H9 (cell line): ENCODE measurements around the gene TMEM120B. TPM values are rescaled to one million over a fixed set of nuclear protein-coding genes. Genes with fewer than 3 reads are reported as not detected.

Experiments used
- DNase-seq: peaks from one replicate; pipeline ENCODE4 v3.0.0-alpha.2; 2017
- H2AFZ ChIP-seq: one replicate; pipeline ENCODE4 v1.6.1; 2013; ENCODE audit warnings: mild to moderate bottlenecking, low read length, control low read depth, moderate library complexity
- H2AK5ac ChIP-seq: 2 replicates; pipeline ENCODE4 v1.6.1; 2013; ENCODE audit warnings: low read length, control low read depth, mixed read lengths; ENCODE audit not compliant: insufficient read length
- H2BK120ac ChIP-seq: one replicate; pipeline ENCODE4 v1.6.1; 2013; ENCODE audit warnings: low read depth, mild to moderate bottlenecking, low read length, control low read depth, inconsistent platforms; ENCODE audit not compliant: poor library complexity, severe bottlenecking
- H2BK12ac ChIP-seq: 2 replicates; pipeline ENCODE4 v1.6.1; 2013; ENCODE audit warnings: low read length, control low read depth, mixed read lengths, low read depth; ENCODE audit not compliant: insufficient read length
- H2BK15ac ChIP-seq: 2 replicates; pipeline ENCODE4 v1.6.1; 2013; ENCODE audit warnings: low read depth, low read length, control low read depth
- H2BK20ac ChIP-seq: one replicate; pipeline ENCODE4 v1.6.1; 2013; ENCODE audit warnings: low read depth, mild to moderate bottlenecking, low read length, control low read depth, inconsistent platforms; ENCODE audit not compliant: poor library complexity, severe bottlenecking
- H2BK5ac ChIP-seq: 2 replicates; pipeline ENCODE4 v1.6.1; 2013; ENCODE audit warnings: low read length, control low read depth, mixed read lengths; ENCODE audit not compliant: insufficient read length
- H3K14ac ChIP-seq: 2 replicates; pipeline ENCODE4 v1.6.1; 2013; ENCODE audit warnings: low read length, control low read depth; ENCODE audit not compliant: insufficient read depth
- H3K18ac ChIP-seq: 2 replicates; pipeline ENCODE4 v1.6.1; 2013; ENCODE audit warnings: low read depth, mild to moderate bottlenecking, mixed read lengths, low read length, control low read depth; ENCODE audit not compliant: insufficient read length
- H3K23ac ChIP-seq: 2 replicates; pipeline ENCODE4 v1.6.1; 2013; ENCODE audit warnings: low read length, control low read depth, mixed read lengths, low read depth; ENCODE audit not compliant: insufficient read length
- H3K23me2 ChIP-seq: 2 replicates; pipeline ENCODE4 v1.6.1; 2013; ENCODE audit warnings: low read depth, mild to moderate bottlenecking, mixed read lengths, low read length, control low read depth; ENCODE audit not compliant: insufficient read length, poor library complexity, severe bottlenecking
- H3K27ac ChIP-seq: 2 replicates; pipeline ENCODE4 v1.5.1; 2013; ENCODE audit warnings: low read length, control low read depth, mixed read lengths, low read depth; ENCODE audit not compliant: insufficient read length
- H3K27me3 ChIP-seq: 2 replicates; pipeline ENCODE4 v1.6.1; 2013; ENCODE audit warnings: low read length, control low read depth, inconsistent platforms; ENCODE audit not compliant: insufficient read depth
- H3K4ac ChIP-seq: 2 replicates; pipeline ENCODE4 v1.6.1; 2013; ENCODE audit warnings: low read depth, mild to moderate bottlenecking, control low read depth, inconsistent platforms, low read length, moderate library complexity
- H3K4me1 ChIP-seq: 2 replicates; pipeline ENCODE4 v1.6.1; 2013; ENCODE audit warnings: low read length, control low read depth, inconsistent platforms; ENCODE audit not compliant: insufficient read depth
- H3K4me2 ChIP-seq: 2 replicates; pipeline ENCODE4 v1.6.1; 2013; ENCODE audit warnings: low read length, control low read depth, mixed read lengths; ENCODE audit not compliant: insufficient read length, insufficient read depth
- H3K56ac ChIP-seq: 2 replicates; pipeline ENCODE4 v1.6.1; 2013; ENCODE audit warnings: low read depth, mild to moderate bottlenecking, mixed read lengths, low read length, control low read depth; ENCODE audit not compliant: insufficient read length
- H3K79me1 ChIP-seq: 2 replicates; pipeline ENCODE4 v1.6.1; 2013; ENCODE audit warnings: low read depth, mild to moderate bottlenecking, moderate library complexity, low read length, control low read depth, inconsistent platforms; ENCODE audit not compliant: insufficient read depth, poor library complexity, severe bottlenecking
- H3K79me2 ChIP-seq: 2 replicates; pipeline ENCODE4 v1.6.1; 2013; ENCODE audit warnings: low read length, control low read depth, inconsistent platforms; ENCODE audit not compliant: insufficient read depth
- H3K9ac ChIP-seq: 2 replicates; pipeline ENCODE4 v1.6.1; 2013; ENCODE audit warnings: low read length, control low read depth, mixed read lengths; ENCODE audit not compliant: insufficient read length; ENCODE audit errors: extremely low read depth
- H3K9me3 ChIP-seq: one replicate; pipeline ENCODE4 v1.6.1; 2013; ENCODE audit warnings: low read depth, low read length, inconsistent platforms; ENCODE audit not compliant: control insufficient read depth
- H3T11ph ChIP-seq: one replicate; pipeline ENCODE4 v1.6.1; 2013; ENCODE audit warnings: mild to moderate bottlenecking, low read length, control low read depth, inconsistent platforms
- H4K20me1 ChIP-seq: one replicate; pipeline ENCODE4 v1.6.1; 2013; ENCODE audit not compliant: control insufficient read depth, insufficient read length, insufficient read depth
- H4K5ac ChIP-seq: 2 replicates; pipeline ENCODE4 v1.6.1; 2013; ENCODE audit warnings: low read depth, mild to moderate bottlenecking, mixed read lengths, low read length, control low read depth; ENCODE audit not compliant: insufficient read length
- H4K8ac ChIP-seq: replicated peaks from 2 replicates; pipeline ENCODE4 v1.6.1; 2013; ENCODE audit warnings: low read length, control low read depth, mixed read lengths, low read depth; ENCODE audit not compliant: insufficient read length
- H4K91ac ChIP-seq: 2 replicates; pipeline ENCODE4 v1.6.1; 2013; ENCODE audit warnings: low read depth, mild to moderate bottlenecking, moderate library complexity, mixed read lengths, low read length, control low read depth; ENCODE audit not compliant: insufficient read length
- H3K27ac Mint-ChIP-seq, 3 experiments: 2 replicates in 2 of 3; 3 replicates in 1 of 3; pipeline ENCODE4 v1.8.0; 2020 to 2021; ENCODE audit warnings: mixed read lengths in 3 of 3, mild to moderate bottlenecking in 1 of 3, moderate library complexity in 1 of 3
- H3K27me3 Mint-ChIP-seq: 2 replicates; pipeline ENCODE4 v1.8.0; 2021; ENCODE audit warnings: low read depth, mild to moderate bottlenecking, moderate library complexity, mixed read lengths
- H3K36me3 Mint-ChIP-seq, 3 experiments: 2 replicates in 2 of 3; 3 replicates in 1 of 3; pipeline ENCODE4 v1.8.0; 2020 to 2021; ENCODE audit warnings: low read depth in 3 of 3, mixed read lengths in 3 of 3; ENCODE audit not compliant: insufficient read depth in 1 of 3
- H3K4me1 Mint-ChIP-seq, 2 experiments: 2 replicates each; pipeline ENCODE4 v1.8.0; 2020; ENCODE audit warnings: mixed read lengths in 2 of 2
- H3K4me3 Mint-ChIP-seq, 2 experiments: 2 replicates in 1 of 2; 3 replicates in 1 of 2; pipeline ENCODE4 v1.8.0; 2020 to 2021; ENCODE audit warnings: mild to moderate bottlenecking in 2 of 2, mixed read lengths in 2 of 2, moderate library complexity in 1 of 2
- H3K9me3 Mint-ChIP-seq, 2 experiments: 2 replicates in 1 of 2; 3 replicates in 1 of 2; pipeline ENCODE4 v1.8.0; 2020; ENCODE audit warnings: mild to moderate bottlenecking in 2 of 2, mixed read lengths in 2 of 2, moderate library complexity in 1 of 2
- CTCF ChIP-seq: fragments of 200-600 bp; sonication (generic); conservative IDR thresholded peaks from 3 replicates; pipeline ENCODE4 v1.8.0; 2021; ENCODE audit warnings: antibody characterized with exemption, mild to moderate bottlenecking
- WGBS: extraction: QIAGEN DNeasy Blood & Tissue Kit; methylation state at CpG from one replicate; pipeline ENCODE4 v1.1.7; 2013; ENCODE audit warnings: missing lambda C conversion rate, low lambda C conversion rate, mixed read lengths; ENCODE audit not compliant: insufficient read length; ENCODE audit errors: extremely low coverage; 5-methylcytosine and 5-hydroxymethylcytosine counted together
- total RNA-seq: library from RNA; stranded (reverse); gene quantifications from 2 replicates; pipeline ENCODE4 v1.2.1, GENCODE V29; 2021

TMEM120B gene
- total RNA-seq, 1 experiment from 2014 or later = 25.8 TPM

- Histone ChIP-seq H3K56ac (no peak overlapping the region), H2BK5ac (no peak overlapping the region), H2BK120ac (no peak overlapping the region), H2BK20ac (no peak overlapping the region), H3K4me2 (no peak overlapping the region), H3K9ac (no peak overlapping the region), H3T11ph (no peak overlapping the region), H2BK12ac (no peak overlapping the region), H3K9me3 (no peaks in the 10 kb centered on the region), H2AK5ac (no peak overlapping the region), H3K23ac (no peak overlapping the region), H3K4ac (no peak overlapping the region), H2BK15ac (no peak overlapping the region), H3K27me3 (no peaks in the 10 kb centered on the region), H4K91ac (no peak overlapping the region), H3K79me1 (peaks cover 3% of the 10 kb centered on the region), H3K23me2 (no peaks in the 10 kb centered on the region), H3K14ac (no peak overlapping the region), H3K27ac (no peak overlapping the region), H4K20me1 (no peaks in the 10 kb centered on the region), H3K79me2 (peaks cover 3% of the 10 kb centered on the region; the same call in 1 of the 2 replicates), H4K8ac (no peak overlapping the region), H3K18ac (no peak overlapping the region), H4K5ac (no peak overlapping the region), H2AFZ (no peak overlapping the region), H3K4me1 (no peaks in the 10 kb centered on the region)
- H3K36me3 Mint-ChIP-seq = peaks cover 9 to 14% (median 13%) of the 10 kb centered on the region in 3 experiments
- H3K27me3 Mint-ChIP-seq = no peaks in the 10 kb centered on the region
- H3K4me3 Mint-ChIP-seq = no peak overlapping the region
- H3K4me1 Mint-ChIP-seq = peaks cover 6% of the 10 kb centered on the region in 2 experiments; a peak in 2 of 4 replicates
- H3K9me3 Mint-ChIP-seq = no peaks in the 10 kb centered on the region; a peak in 1 of 5 replicates
- no CpG with 5 or more reads among the region's 6 CpGs for WGBS
- peak overlapping the region in 2 of 3 experiments; percentile 28 to 89; a peak in 1 of 7 replicates for H3K27ac Mint-ChIP-seq
- TF ChIP-seq CTCF = no peak
- no peak for DNase-seq
These were observed 16.5 kb downstream of the TMEM120B start for GRCh38 chr12:121729021-121729420.
